ENCODE data around the gene SMARCAD1.
A peak's percentile ranks its signal among the peaks of the same experiment; 100 is the strongest.

SMARCAD1 gene, protein sequence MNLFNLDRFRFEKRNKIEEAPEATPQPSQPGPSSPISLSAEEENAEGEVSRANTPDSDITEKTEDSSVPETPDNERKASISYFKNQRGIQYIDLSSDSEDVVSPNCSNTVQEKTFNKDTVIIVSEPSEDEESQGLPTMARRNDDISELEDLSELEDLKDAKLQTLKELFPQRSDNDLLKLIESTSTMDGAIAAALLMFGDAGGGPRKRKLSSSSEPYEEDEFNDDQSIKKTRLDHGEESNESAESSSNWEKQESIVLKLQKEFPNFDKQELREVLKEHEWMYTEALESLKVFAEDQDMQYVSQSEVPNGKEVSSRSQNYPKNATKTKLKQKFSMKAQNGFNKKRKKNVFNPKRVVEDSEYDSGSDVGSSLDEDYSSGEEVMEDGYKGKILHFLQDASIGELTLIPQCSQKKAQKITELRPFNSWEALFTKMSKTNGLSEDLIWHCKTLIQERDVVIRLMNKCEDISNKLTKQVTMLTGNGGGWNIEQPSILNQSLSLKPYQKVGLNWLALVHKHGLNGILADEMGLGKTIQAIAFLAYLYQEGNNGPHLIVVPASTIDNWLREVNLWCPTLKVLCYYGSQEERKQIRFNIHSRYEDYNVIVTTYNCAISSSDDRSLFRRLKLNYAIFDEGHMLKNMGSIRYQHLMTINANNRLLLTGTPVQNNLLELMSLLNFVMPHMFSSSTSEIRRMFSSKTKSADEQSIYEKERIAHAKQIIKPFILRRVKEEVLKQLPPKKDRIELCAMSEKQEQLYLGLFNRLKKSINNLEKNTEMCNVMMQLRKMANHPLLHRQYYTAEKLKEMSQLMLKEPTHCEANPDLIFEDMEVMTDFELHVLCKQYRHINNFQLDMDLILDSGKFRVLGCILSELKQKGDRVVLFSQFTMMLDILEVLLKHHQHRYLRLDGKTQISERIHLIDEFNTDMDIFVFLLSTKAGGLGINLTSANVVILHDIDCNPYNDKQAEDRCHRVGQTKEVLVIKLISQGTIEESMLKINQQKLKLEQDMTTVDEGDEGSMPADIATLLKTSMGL

DNA sequence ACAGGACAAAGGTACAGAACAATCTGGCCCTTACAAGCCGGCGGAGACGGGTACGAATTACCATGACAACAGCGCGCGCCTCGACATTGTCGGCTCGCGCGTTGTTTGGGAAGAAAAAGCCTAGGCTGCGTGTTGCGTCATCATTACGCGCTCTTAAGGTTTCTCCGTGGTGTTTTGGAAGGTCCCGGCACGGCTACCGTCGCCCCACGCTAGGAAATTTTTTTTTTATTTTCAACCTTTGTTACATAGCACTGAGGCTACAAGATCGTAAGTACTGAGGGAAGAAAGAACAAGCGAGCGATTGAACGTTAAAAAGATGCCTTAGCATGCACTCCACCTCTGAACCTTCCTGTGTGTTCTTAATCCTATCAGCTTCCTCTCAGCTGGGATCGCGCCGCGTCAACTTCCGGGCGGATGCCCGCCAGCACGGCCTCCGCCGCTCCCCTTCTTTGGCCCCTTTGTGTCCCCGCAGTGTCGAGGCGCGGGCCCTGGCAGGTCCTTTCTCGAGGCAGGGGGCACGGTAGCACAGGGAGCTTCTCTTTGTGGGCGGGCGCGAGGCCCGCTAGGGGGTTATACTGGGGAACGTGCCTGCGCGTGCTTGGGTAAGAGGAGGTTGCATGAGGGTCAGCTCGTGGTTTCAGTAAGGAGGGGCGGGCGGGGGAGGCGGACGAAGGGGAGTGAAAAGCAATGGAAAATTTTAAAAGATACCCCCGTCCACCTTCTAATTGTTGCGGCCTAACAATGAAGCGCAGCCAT, at the start of gene SMARCAD1:
Gene SMARCAD1 (plus strand): TSS at position 397 of the 756 bp plus-strand sequence. CDS start 530 bp downstream, outside the sequence.
- peak; percentile 85 for DNase-seq

DNA sequence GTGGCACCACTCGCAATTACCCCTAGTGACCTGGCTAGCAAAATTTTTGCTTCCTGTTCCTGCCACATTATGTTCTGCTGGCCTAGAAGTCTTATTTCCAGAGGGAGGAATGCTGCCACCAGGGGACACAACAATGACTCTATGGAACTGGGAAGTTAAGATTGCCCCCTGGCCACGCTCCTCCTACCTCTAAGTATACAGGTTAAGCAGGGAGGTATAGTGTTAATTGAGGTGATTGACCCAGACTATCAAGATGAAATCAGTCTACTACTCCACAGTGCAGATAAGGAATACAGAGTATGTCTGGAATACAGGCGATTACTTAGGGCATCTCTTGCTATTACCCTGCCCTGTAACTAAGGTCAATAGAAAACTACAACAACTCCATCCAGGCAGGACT, 48.8 kb upstream of the SMARCAD1 start:
- no peak for DNase-seq

DNA sequence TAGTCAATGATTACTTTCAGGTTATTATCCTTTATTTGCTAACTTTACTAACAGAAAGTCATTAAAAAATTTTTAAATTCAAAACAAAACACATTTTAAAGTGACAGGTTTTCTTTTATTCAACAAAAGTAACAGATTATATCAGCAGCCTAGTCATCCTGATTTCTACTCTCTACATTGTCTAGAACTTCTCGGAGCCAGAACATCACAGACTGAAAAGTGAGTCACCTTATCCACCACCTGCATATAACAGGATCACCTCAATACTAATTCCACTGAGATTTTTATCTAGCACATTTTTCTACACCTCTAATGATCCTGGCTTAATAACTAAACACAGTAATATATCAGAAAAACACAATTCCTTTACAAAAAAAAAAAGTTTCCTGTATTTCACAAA, 47.9 kb upstream of the SMARCAD1 start:
- no peak for DNase-seq

DNA sequence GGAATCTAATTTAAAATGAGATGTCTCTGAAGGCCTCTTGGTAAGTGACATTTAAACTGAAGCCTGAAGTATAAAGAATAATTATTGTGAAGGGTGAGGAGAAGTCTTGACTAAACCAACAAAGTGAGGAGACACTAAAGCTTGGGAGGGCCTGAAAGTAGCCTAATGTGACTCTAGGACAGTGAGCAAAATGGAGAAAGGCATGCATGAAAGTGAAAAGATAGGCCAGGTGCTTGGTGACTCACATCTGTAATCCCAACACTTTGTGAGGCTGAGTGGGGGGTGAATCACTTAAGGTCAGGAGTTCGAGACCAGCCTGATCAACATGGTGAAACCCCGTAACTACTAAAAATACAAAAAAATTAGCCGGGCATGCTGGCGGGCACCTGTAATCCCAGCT, 46.9 kb upstream of the SMARCAD1 start:
- no peak for DNase-seq

DNA sequence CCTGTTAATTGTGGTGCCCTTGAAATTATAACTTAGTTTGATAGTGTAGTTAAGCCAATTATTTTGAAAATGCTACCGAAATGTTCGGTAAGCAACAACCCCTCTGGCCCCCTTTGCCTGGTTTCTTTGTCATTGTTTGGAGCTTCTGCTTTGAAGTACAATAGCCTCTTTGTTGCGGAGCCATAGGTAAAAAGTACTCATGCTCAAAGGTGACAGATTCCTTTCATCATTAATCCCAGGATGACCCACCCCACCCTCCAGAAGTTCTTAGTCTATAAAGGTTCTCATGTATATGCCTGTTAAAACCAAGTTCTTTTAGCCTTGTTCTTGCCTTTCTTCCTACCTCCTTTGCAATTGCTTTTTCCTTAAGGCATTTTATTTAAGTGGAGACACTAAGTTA, 42.4 kb upstream of the SMARCAD1 start:
- no peak for DNase-seq

DNA sequence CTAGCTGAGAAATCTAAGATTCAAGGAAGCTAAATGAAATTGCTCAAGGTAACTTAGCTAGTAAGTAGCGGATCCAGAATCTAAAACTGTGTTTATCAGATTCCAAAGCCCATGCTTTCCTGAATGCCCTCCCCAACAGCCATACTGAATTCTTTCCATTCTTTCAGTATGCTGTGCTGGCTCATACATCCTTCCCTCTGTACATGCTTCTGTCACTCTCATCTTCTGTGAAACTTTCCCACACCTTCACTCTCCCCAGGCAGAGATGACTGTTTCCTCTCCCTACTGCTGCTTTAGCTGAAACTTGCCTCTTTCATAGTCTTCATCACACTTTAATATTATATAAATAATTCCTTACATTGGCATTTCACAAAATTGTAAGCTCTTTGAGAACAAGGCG, 39.3 kb upstream of the SMARCAD1 start:
- no peak for DNase-seq

DNA sequence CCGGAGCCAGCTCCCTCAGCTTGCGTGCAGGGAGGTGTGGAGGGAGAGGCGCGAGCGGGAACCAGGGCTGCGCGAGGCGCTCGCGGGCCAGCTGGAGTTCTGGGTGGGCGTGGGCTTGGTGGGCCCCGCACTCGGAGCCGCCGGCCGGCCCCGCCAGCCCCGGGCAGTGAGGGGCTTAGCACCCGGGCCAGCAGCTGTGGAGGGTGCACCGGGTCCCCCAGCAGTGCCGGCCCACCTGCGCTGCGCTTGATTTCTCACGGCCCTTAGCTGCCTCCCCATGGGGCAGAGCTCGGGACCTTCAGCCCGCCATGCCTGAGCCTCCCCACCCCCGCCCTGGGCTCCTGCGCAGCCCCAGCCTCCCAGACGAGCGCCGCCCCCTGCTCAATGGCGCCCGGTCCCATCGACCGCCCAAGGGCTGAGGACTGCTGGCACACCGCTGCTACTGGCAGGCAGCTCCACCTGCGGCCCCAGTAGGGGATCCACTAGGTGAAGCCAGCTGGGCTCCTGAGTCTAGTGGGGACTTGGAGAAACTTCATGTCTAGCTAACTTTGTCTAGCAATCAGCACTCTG, 37.8 kb upstream of the SMARCAD1 start:
- DNase-seq: no peak

DNA sequence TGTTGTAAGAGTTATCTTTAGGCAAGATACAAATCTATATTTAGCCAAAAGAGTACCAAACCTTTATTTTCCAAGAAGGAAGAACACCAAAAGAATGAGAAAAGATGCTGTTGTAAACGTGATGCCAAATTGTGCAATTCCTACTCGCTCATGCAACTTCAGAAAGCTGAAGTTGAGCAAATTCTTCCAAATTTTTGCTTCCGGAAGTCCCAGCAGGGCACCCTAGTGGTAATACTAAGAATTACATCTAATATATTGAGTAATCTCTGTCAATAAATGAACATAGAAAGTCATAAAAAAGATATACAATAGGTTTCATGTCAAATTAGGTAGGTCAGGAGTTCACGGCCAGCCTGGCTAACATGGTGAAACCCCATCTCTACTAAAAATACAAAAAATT, 36.0 kb upstream of the SMARCAD1 start:
- DNase-seq: no peak

DNA sequence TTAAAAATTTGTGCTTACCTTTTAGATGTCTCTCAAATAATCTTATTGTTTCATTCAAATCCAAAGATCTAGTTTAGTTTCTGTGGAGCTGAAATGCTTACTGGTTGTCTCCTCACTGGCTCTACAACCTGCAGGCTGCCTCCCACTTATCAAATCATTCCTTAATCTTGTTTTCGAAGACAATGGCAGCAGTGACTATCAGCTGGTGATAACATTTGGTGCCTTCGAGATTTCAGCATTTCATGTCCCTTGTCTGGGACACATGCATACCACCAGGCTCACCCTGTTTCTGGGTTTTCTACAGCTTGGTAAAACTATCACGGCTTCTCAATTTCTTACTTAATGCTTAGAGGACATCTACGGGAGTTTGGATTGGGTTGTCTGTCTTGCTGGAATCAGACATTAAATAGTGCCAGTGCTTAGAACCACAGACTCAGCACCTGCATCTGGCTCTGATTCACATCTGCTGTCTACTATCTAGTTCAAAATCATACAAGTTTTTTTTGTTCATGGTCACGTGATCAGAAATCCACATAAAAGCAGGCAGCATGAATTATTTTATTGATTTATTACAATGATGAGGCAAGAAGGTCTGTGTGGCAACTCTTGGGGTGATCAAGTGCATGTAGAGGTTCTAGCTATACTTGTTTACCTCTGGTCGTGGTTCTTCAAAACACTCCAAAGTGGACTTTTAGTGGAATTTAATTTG, 32.0 kb upstream of the SMARCAD1 start:
- no peak for DNase-seq

DNA sequence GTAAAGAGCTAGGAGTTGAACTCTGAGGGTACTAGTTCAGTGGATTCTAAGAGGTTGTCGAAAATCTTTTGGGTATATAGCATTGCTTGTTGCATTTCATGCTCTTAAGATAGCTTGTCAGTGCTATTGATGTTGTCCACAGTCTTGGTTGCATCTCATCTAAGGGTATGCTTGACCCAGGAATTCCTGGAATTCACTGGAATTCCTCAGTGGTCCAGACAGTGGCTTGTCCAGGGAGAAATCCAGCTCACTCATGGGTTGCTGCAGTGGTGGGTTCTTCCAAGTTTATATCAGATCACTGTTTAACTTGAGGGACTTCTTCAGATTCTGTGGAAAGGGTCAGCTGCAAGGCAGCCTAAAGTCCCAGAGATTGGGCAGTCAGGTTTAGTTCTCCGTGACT, 29.8 kb upstream of the SMARCAD1 start:
- DNase-seq: no peak

DNA sequence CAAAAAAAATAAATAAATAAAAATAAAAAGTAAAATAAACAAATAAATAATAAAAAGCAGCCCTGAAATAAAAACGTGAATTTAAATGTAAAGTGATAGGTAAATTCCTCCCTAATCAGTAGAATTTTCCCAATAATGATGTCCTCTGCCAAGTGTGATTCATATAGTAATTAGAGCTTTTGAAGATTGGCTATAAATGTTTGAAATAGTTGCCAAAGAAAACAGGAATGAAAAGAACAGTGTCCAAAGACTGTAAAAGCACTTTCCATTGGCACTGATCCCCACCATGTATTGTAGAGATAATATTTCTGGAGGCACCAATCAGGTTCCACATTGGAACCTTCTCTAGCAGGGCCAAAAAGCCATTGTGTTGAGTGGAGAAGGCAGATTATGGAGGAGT, 25.9 kb upstream of the SMARCAD1 start:
- DNase-seq: no peak

DNA sequence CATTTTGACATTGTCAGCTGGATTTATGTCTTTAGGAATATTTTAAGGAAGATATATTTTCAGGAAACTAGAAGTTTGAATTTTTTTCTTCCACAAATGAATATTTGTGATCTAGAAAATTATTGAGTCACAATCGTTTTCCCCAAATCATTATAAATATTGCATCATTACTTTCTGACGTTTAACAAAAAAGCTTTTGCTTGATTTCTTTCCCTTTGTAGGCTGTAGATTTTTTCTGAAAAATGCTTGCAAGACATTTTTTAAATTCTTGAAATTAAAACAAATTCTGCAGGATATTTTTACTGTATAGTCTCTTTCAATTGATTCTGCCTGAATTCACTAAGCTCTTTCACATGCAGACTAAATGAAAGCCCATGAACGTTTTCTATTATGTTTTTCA, 4.9 kb upstream of the SMARCAD1 start:
- no peak for DNase-seq

DNA sequence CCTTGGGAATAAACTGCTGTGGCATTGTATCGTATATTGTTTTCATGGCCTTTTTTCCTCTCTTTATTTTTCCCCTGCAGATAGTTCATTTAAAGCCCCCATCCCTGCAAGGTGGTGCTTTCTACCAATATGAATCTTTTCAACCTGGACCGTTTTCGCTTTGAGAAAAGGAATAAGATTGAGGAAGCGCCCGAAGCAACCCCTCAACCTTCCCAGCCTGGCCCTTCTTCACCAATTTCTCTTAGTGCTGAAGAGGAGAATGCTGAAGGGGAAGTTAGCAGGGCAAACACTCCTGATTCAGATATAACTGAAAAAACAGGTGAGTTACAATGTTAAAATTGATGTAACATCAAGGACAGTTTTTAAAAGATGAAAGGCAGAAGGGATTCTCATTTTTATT, 601 bp downstream of the SMARCAD1 start:
- no peak for DNase-seq

DNA sequence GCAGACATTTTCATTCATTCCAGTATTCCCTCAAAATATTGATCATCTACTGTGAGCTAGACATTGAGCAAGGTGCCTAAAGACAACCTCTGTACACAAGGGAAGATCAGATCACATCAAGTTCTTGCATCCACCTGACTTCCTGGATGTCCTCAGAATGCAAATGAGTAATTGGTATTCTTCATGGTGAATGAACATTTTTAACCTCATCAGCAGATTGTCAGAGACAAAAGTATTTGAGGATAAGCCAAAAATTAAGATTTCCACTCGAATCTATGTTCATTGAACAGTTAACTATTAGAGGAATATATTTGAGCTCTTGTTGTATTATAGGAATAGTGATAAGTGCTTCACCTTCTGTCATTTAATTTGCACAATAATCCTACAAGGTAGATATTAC, 1.3 kb downstream of the SMARCAD1 start:
- DNase-seq: no peak

DNA sequence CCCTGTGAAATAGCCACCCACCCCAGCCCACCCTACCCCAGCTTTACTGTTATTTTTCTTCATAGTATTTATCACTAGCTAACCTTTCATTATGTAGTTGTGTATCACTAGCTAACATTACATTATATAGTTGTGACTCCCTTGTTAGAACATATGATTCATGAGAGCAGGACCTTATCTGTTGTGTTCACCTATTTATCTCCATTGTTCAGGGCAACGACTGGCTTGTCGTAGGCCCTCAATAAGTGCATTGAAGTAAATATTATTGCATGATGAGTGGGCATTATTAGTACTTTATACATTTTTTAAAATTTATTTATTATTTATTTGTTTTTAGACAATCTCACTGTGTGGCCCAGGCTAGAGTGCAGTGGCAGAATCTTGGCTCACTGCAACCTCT, 4.2 kb downstream of the SMARCAD1 start:
- DNase-seq: no peak

DNA sequence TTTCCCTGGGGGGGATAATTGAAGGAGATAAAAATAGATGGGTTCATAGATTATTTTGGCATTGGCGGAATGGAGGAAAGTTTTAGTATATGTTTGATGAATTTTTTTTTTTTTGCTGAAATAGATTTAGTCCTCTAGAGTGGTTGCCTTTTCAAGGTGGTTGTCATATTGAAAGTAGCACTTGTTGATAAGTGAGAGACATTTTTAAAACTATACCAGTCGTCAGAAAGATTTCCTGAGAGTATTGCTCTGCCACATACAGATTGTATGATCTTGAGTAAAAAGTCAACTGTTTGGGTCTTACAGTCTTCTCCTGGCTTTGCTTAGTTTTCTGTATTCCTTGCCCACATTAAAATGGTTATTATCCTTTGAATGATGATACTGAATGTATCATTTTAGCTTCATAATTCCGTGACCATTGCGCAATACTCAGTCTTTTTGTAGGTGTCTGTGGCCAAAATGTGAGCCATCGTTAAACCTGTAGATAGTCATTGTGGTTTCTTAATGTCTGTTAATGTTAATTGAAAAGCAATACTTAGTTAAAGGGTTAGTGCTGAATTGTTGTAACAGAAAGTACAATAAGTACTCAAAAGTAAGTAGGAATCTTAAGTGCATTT, 7.1 kb downstream of the SMARCAD1 start:
- DNase-seq: no peak

DNA sequence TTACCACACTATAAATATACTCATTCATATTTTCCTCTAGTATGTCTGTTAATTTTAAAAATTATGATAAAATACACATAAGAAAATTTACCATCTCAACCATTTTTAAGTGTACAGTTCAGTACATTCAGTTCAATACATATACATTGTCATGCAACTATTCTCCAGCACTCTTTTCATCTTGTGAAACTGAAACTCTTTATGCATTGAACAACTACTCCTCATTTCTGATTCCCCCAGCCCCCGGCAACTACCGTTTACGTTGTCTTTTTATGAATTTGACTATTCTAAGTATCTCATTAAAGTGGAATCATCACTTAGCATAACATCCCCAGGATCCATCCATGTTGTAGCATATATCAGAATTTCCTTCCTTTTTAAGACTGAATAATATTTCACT, 8.7 kb downstream of the SMARCAD1 start:
- DNase-seq: no peak

DNA sequence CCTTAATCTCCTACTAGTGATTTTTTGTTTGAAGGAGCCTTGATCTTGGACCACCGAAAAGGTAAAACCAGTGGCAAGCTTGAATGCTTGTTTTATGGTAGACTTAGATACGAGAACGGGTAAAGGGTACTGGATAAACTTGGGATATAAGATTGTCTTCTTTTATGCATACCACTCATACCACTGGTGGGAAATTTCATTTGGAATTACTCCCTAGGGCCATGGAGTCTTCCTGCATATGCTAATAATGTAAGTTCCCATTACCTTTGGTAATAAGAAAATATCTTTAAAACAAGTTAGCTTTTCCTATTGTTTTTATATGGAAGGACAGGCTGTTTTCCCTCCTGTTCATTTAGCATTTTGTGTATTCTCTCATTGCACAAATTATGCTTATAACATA, 11.7 kb downstream of the SMARCAD1 start:
- no peak for DNase-seq

DNA sequence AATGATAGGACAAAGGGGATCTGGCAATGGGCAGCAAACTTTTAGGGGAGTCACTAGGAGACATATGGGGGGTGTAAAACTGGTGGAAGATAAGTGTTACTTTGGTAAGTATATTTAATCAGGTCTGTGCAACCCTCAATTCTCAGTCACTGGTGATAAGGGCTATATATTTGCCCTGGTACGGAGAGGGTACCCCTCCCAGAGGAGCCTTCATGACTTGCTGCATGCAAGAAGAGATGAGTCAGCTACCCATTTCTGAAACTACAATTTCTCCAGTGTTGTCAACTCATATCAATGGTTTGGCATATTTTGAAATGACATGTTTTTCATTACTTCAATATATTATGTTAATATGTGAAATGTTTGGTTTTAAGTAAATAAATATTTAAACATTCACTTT, 14.3 kb downstream of the SMARCAD1 start:
- DNase-seq: no peak

DNA sequence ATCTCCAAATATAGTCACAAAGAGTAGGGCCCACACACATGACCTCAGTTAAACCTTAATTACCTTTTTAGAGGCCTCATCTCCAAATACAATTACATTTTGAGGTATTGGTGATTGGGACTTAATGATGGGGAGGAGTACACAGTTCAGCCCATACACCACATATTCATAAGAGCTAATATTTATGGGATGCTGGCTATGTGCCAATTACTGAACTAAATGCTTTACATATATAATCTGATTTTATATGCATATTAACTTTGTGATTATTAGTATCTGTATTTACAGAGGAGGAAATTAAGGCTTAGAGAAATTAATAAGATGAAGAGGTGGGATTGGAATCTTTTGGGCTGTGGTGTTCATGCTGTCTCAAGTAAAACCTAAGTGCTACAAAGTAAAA, 17.8 kb downstream of the SMARCAD1 start:
- DNase-seq: no peak

DNA sequence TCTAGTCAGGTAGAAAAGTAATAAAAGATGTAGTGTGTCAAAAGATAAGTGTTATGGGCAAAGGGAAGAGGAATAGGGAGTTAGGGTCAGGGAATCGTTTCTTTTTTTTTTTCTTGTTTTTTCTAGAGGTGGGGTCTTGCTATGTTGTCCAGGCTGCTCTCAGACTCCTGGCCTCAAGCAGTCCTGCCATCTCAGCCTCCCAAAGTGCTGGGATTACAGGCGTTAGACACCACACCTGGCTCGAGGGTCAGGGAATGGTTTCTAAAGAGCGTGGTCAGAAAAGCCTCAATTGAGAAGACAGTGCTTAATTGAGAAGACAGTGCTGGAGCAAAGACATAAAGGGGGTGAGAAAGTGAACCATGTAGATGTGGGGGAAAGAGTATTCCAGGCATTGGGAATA, 19.1 kb downstream of the SMARCAD1 start:
- no peak for DNase-seq
